ENCODE measurements around the gene PHF19.

GRCh38 chr9:120868676-120869359, 8.2 kb downstream of the PHF19 start:
- TF ChIP-seq CTCF (conservative IDR thresholded peaks at IDR 0.05; ENCODE audit: low read depth in 2 of 2) (peak; percentile 54 to 77), EZH2 (IDR thresholded peaks at IDR 0.05; ENCODE audit: low read depth, unreplicated experiment) (no peak), EZH2phosphoT487 (IDR thresholded peaks at IDR 0.05; ENCODE audit: unreplicated experiment) (no peak), JUNB (IDR thresholded peaks at IDR 0.05; ENCODE audit: unreplicated experiment) (no peak), POLR2AphosphoS5 (IDR thresholded peaks at IDR 0.05; ENCODE audit: low read depth) (peak; percentile 54), ZNF331 (CRISPR knock-in tag; IDR thresholded peaks at IDR 0.05; ENCODE audit: low read depth) (no peak), CREB1 (CRISPR knock-in tag; IDR thresholded peaks at IDR 0.05; ENCODE audit: low read depth) (no peak)
- TF ChIP-seq, protein P1, sequence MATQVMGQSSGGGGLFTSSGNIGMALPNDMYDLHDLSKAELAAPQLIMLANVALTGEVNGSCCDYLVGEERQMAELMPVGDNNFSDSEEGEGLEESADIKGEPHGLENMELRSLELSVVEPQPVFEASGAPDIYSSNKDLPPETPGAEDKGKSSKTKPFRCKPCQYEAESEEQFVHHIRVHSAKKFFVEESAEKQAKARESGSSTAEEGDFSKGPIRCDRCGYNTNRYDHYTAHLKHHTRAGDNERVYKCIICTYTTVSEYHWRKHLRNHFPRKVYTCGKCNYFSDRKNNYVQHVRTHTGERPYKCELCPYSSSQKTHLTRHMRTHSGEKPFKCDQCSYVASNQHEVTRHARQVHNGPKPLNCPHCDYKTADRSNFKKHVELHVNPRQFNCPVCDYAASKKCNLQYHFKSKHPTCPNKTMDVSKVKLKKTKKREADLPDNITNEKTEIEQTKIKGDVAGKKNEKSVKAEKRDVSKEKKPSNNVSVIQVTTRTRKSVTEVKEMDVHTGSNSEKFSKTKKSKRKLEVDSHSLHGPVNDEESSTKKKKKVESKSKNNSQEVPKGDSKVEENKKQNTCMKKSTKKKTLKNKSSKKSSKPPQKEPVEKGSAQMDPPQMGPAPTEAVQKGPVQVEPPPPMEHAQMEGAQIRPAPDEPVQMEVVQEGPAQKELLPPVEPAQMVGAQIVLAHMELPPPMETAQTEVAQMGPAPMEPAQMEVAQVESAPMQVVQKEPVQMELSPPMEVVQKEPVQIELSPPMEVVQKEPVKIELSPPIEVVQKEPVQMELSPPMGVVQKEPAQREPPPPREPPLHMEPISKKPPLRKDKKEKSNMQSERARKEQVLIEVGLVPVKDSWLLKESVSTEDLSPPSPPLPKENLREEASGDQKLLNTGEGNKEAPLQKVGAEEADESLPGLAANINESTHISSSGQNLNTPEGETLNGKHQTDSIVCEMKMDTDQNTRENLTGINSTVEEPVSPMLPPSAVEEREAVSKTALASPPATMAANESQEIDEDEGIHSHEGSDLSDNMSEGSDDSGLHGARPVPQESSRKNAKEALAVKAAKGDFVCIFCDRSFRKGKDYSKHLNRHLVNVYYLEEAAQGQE (IDR thresholded peaks at IDR 0.05; ENCODE audit: unreplicated experiment), result peak; percentile 12
- TF ChIP-seq, protein P2, sequence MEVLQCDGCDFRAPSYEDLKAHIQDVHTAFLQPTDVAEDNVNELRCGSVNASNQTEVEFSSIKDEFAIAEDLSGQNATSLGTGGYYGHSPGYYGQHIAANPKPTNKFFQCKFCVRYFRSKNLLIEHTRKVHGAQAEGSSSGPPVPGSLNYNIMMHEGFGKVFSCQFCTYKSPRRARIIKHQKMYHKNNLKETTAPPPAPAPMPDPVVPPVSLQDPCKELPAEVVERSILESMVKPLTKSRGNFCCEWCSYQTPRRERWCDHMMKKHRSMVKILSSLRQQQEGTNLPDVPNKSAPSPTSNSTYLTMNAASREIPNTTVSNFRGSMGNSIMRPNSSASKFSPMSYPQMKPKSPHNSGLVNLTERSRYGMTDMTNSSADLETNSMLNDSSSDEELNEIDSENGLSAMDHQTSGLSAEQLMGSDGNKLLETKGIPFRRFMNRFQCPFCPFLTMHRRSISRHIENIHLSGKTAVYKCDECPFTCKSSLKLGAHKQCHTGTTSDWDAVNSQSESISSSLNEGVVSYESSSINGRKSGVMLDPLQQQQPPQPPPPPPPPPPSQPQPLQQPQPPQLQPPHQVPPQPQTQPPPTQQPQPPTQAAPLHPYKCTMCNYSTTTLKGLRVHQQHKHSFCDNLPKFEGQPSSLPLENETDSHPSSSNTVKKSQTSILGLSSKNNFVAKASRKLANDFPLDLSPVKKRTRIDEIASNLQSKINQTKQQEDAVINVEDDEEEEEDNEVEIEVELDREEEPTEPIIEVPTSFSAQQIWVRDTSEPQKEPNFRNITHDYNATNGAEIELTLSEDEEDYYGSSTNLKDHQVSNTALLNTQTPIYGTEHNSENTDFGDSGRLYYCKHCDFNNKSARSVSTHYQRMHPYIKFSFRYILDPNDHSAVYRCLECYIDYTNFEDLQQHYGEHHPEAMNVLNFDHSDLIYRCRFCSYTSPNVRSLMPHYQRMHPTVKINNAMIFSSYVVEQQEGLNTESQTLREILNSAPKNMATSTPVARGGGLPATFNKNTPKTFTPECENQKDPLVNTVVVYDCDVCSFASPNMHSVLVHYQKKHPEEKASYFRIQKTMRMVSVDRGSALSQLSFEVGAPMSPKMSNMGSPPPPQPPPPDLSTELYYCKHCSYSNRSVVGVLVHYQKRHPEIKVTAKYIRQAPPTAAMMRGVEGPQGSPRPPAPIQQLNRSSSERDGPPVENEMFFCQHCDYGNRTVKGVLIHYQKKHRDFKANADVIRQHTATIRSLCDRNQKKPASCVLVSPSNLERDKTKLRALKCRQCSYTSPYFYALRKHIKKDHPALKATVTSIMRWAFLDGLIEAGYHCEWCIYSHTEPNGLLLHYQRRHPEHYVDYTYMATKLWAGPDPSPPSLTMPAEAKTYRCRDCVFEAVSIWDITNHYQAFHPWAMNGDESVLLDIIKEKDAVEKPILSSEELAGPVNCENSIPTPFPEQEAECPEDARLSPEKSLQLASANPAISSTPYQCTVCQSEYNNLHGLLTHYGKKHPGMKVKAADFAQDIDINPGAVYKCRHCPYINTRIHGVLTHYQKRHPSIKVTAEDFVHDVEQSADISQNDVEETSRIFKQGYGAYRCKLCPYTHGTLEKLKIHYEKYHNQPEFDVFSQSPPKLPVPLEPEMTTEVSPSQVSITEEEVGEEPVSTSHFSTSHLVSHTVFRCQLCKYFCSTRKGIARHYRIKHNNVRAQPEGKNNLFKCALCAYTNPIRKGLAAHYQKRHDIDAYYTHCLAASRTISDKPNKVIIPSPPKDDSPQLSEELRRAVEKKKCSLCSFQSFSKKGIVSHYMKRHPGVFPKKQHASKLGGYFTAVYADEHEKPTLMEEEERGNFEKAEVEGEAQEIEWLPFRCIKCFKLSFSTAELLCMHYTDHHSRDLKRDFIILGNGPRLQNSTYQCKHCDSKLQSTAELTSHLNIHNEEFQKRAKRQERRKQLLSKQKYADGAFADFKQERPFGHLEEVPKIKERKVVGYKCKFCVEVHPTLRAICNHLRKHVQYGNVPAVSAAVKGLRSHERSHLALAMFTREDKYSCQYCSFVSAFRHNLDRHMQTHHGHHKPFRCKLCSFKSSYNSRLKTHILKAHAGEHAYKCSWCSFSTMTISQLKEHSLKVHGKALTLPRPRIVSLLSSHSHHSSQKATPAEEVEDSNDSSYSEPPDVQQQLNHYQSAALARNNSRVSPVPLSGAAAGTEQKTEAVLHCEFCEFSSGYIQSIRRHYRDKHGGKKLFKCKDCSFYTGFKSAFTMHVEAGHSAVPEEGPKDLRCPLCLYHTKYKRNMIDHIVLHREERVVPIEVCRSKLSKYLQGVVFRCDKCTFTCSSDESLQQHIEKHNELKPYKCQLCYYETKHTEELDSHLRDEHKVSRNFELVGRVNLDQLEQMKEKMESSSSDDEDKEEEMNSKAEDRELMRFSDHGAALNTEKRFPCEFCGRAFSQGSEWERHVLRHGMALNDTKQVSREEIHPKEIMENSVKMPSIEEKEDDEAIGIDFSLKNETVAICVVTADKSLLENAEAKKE (CRISPR knock-in tag; IDR thresholded peaks at IDR 0.05), result no peak

All from GM23338 (cell line).